SJSA1 (cell line): ENCODE measurements around the gene SNORC. TPM values are rescaled to one million over a fixed set of nuclear protein-coding genes. Genes with fewer than 3 reads are reported as not detected.
"Not testable (repeated sequence)": the region's sequence is repeated elsewhere in the genome, so short reads cannot be mapped to it uniquely, and the experiment has no call there.

Experiments
- DNase-seq, 2 experiments: peaks; one replicate each; pipeline ENCODE4 v3.0.0-alpha.2; 2015 to 2020; ENCODE audit warnings: low spot score in 2 of 2, low read depth in 1 of 2
- H3K27ac ChIP-seq: fragments of 250-450 bp; sonication (Bioruptor Pico); 2 replicates; pipeline ENCODE4 v1.5.1; 2020; ENCODE audit warnings: mild to moderate bottlenecking, moderate library complexity
- H3K27me3 ChIP-seq: fragments of 250-450 bp; sonication (Bioruptor Pico); replicated peaks from 2 replicates; pipeline ENCODE4 v1.5.1; 2020; ENCODE audit warnings: mild to moderate bottlenecking, moderate library complexity
- H3K36me3 ChIP-seq: fragments of 250-450 bp; sonication (Bioruptor Pico); 2 replicates; pipeline ENCODE4 v1.5.1; 2020; ENCODE audit warnings: mild to moderate bottlenecking
- H3K4me1 ChIP-seq: fragments of 250-450 bp; sonication (Bioruptor Pico); replicated peaks from 2 replicates; pipeline ENCODE4 v1.6.1; 2021; ENCODE audit warnings: mild to moderate bottlenecking
- H3K4me3 ChIP-seq: fragments of 250-450 bp; sonication (Bioruptor Pico); 2 replicates; pipeline ENCODE4 v1.5.1; 2020; ENCODE audit warnings: mild to moderate bottlenecking
- H3K9me3 ChIP-seq: fragments of 250-450 bp; sonication (Bioruptor Pico); replicated peaks from 2 replicates; pipeline ENCODE4 v1.5.1; 2020; ENCODE audit warnings: mild to moderate bottlenecking
- total RNA-seq: library from RNA; depleted of rRNA; stranded (reverse); fragments of >200 nt; shearing (Covaris generic); gene quantifications from 2 replicates; pipeline ENCODE4 v1.2.3, GENCODE V29; 2014; rRNA removed

SNORC gene
- 0.22 and 0.32 TPM in 2 replicates for total RNA-seq

DNA sequence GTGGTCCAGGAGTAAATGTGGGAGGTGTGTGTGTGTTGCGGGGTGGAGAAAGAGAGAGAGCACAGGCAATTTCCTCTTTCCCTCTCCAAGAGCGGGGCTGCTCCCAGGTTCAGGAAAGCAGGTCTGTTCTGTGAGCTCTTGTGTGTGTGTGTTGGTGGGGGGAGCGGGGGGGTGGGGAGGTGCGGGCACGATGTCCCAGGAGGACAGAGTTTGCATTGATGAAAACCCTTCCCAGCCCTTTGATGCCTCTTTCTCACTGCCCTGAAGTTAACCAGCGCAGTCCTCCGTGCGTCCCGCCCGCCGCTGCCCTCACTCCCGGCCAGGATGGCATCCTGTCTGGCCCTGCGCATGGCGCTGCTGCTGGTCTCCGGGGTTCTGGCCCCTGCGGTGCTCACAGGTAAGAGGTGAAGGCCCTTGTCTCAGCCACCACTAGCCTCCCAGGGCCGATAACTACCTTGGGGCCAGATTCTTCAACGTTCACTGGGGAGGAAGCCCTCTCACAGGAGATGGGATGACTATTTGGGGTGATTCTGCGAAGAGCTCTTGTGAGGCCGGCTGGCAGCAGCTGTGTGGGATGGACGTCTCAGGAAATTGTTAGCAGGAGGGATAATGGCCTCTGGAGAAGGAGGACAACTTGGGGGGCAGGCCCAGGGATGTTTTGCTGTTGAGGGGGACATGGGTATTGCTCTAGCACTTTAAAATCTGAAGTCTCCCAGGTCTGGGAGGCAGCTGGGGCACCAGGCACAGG lies at the start of gene SNORC:
SNORC (plus strand) TSS at position 247 of the 748 bp plus-strand sequence; CDS start at position 325, 78 bp downstream.
- Histone ChIP-seq H3K9me3 (no peaks in the 10 kb centered on the region), H3K27me3 (no peaks in the 10 kb centered on the region), H3K36me3 (peaks cover 5% of the 10 kb centered on the region; the same call in 1 of the 2 replicates), H3K4me1 (peaks cover 46% of the 10 kb centered on the region), H3K27ac (peak within 1 kb of the TSS; percentile 99), H3K4me3 (no peak within 1 kb of the TSS)
- DNase-seq: peak in 1 of 2 experiments; percentile 38

DNA sequence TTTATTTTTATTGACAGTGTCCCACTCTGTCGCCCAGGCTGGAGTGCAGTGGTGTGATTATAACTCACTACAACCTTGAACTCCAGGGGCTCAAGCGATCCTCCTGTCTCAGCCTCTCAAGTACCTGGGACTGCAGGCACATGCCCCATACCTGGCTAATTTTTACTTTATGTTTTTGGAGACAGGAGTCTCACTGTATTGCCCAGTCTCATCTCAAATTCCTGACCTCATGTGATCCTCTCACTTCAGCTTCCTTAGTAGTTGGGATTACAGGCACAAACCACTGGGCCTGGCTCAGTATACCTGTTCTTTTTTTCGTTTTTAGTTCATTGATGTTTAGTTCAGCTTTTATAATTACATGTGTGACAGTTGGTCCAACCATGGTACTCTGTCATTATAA lies 40.1 kb upstream of the SNORC start:
- Histone ChIP-seq H3K27me3 (no peaks in the 10 kb centered on the region), H3K9me3 (no peaks in the 10 kb centered on the region), H3K4me1 (peaks cover 2% of the 10 kb centered on the region), H3K27ac (no peak overlapping the region), H3K36me3 (peaks cover 65% of the 10 kb centered on the region), H3K4me3 (no peak overlapping the region)
- no peak for DNase-seq

DNA sequence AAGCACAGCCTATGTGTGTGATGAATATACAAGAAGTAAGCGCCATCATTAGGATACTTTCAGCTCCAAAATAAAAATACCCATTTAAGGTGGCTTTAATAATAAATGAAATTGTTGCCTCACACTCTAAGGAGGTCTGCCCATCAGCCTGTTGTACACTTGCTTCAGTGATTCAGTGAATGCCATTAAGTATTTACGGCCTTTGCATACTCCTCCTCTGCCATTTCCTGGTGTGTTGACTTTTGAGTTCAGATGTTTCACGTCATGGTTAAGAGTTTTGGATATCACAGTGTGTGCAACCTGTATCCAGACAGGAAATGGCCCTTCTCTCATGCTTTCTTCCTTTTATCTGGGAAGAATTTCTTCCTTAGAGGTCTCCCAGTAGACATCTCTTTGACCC lies 38.6 kb upstream of the SNORC start:
- Histone ChIP-seq H3K27ac (no peak overlapping the region), H3K36me3 (peaks cover 60% of the 10 kb centered on the region), H3K4me1 (peaks cover 11% of the 10 kb centered on the region), H3K4me3 (no peak overlapping the region), H3K27me3 (no peaks in the 10 kb centered on the region), H3K9me3 (no peaks in the 10 kb centered on the region)
- no peak for DNase-seq

DNA sequence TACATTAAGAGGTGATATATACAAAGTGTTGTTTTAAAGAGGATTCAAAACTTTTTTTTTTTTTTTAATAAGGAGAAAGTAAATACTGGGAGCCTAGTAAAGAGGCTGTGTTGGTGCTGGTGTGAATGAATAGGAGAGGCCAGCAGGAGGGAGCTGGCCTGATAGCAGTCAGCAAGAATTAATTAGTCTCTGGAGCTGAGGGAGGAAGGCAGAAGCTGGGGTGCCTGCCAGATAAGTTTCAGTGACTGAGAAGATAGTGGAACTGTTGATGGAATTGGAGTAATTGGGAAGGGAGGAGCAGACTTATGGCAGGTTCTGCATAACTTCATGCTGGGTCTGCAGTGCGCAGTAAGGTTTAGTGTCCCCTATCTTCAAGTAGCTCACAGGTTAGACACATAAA lies 36.2 kb upstream of the SNORC start:
- no peak for DNase-seq
- Histone ChIP-seq H3K9me3 (no peaks in the 10 kb centered on the region), H3K36me3 (peaks cover 57% of the 10 kb centered on the region), H3K27me3 (no peaks in the 10 kb centered on the region), H3K4me1 (peaks cover 15% of the 10 kb centered on the region), H3K27ac (no peak overlapping the region), H3K4me3 (no peak overlapping the region)

DNA sequence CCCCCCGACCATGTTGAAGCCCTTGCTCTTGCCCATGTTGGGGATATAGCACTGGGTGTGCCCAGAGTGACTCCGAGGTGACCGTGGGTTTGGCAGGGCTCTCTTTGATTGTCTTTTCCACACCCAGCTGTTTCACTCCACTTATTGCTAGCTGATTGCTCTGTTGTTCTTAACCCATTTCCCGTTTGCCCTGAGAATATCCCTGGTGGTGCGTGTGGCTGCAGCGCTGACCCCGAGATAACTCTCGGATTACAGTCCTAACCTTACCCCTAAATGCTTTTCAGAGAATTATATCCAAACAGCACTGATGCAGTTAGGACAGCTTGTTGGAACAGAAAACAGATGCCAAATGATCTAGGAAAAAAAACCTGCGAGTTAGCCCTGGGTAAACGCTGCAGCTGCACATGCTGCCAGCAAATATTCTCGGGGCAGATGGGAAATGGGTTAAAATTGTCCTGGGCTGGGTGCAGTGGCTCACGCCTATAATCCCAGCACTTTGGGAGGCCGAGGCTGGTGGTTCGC lies 34.3 kb upstream of the SNORC start:
- no peaks in the 10 kb centered on the region for H3K27me3 ChIP-seq
- H3K4me3 ChIP-seq: no peak overlapping the region
- peaks cover 62% of the 10 kb centered on the region for H3K36me3 ChIP-seq
- peaks cover 15% of the 10 kb centered on the region for H3K4me1 ChIP-seq
- H3K27ac ChIP-seq: no peak overlapping the region
- H3K9me3 ChIP-seq: no peaks in the 10 kb centered on the region
- no peak for DNase-seq

GRCh38 chr2:232836934-232837333 lies 33.1 kb upstream of the SNORC start:
- peaks cover 62% of the 10 kb centered on the region for H3K36me3 ChIP-seq
- H3K27me3 ChIP-seq: no peaks in the 10 kb centered on the region
- no peaks in the 10 kb centered on the region for H3K9me3 ChIP-seq
- no peak overlapping the region for H3K27ac ChIP-seq
- DNase-seq: no peak
- peaks cover 15% of the 10 kb centered on the region for H3K4me1 ChIP-seq
- no peak overlapping the region for H3K4me3 ChIP-seq

DNA sequence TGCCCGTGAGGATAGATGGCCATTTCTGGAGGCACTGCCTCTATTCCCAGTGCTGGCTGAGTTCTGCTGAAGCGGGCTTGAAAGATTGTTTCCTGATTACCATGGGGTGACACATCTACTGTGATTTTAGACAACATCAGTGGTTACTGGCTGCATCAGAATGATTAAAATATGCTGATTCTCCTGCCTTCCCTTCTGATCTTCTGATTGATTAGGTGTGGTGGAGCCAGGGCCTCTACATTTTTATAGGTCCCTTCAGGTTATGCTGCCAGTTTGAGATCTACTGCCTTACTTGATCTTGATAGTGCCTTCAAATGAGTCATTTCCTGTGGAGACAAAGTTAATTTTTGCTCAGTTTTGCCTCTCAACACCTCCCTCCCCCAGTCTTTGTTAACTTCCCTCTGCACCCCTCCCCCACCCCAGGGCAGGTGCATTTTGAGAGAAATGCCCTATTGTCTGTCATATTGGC lies 31.6 kb upstream of the SNORC start:
- peaks cover 63% of the 10 kb centered on the region for H3K36me3 ChIP-seq
- H3K27me3 ChIP-seq: no peaks in the 10 kb centered on the region
- no peak for DNase-seq
- peaks cover 15% of the 10 kb centered on the region for H3K4me1 ChIP-seq
- H3K27ac ChIP-seq: no peak overlapping the region
- H3K4me3 ChIP-seq: no peak overlapping the region
- no peaks in the 10 kb centered on the region for H3K9me3 ChIP-seq

GRCh38 chr2:232839411-232840079 lies 30.5 kb upstream of the SNORC start:
- peaks cover 63% of the 10 kb centered on the region for H3K36me3 ChIP-seq
- no peaks in the 10 kb centered on the region for H3K27me3 ChIP-seq
- peaks cover 15% of the 10 kb centered on the region for H3K4me1 ChIP-seq
- DNase-seq: no peak
- H3K4me3 ChIP-seq: no peak overlapping the region
- no peaks in the 10 kb centered on the region for H3K9me3 ChIP-seq
- H3K27ac ChIP-seq: no peak overlapping the region

DNA sequence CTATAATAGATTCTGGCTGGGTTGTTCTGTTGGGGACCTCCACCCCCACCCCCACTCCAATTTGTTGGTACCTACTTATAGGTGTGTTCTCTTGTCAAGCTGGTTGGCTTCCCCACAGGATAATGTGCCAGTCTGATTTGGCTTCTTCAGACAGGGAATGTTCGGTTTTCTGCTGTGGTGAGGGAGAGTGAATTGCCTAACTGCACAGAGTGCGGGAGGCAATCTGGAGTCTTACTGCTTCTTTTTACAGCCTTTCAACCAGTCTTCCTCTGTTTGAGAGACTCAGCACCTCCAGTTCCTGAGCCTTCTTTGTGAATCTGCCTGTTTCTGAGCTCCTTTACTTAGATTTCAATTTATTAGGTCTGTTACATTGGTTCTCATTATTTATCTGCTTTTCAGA lies 27.4 kb upstream of the SNORC start:
- peaks cover 83% of the 10 kb centered on the region for H3K36me3 ChIP-seq
- H3K27me3 ChIP-seq: no peaks in the 10 kb centered on the region
- no peak overlapping the region for H3K4me3 ChIP-seq
- no peak for DNase-seq
- peaks cover 4% of the 10 kb centered on the region for H3K4me1 ChIP-seq
- H3K27ac ChIP-seq: no peak overlapping the region
- no peaks in the 10 kb centered on the region for H3K9me3 ChIP-seq

- DNase-seq: no peak
- H3K36me3 ChIP-seq: peaks cover 94% of the 10 kb centered on the region
Measured at GRCh38 chr2:232843834-232844233, 26.2 kb upstream of the SNORC start.

GRCh38 chr2:232846055-232846454 lies 24.0 kb upstream of the SNORC start:
- Histone ChIP-seq H3K4me1 (no peaks in the 10 kb centered on the region), H3K9me3 (no peaks in the 10 kb centered on the region), H3K27ac (no peak overlapping the region), H3K4me3 (no peak overlapping the region), H3K36me3 (peaks cover 95% of the 10 kb centered on the region), H3K27me3 (no peaks in the 10 kb centered on the region)
- DNase-seq: no peak

More at GRCh38 chr2:232843834-232844233, 26.2 kb upstream of the SNORC start:
- Histone ChIP-seq H3K27me3 (no peaks in the 10 kb centered on the region), H3K27ac (no peak overlapping the region), H3K4me1 (no peaks in the 10 kb centered on the region), H3K9me3 (no peaks in the 10 kb centered on the region), H3K4me3 (no peak overlapping the region)

GRCh38 chr2:232850039-232850438 lies 20.0 kb upstream of the SNORC start:
- Histone ChIP-seq H3K9me3 (no peaks in the 10 kb centered on the region), H3K27me3 (no peaks in the 10 kb centered on the region), H3K27ac (no peak overlapping the region), H3K36me3 (peaks cover 70% of the 10 kb centered on the region), H3K4me3 (no peak overlapping the region), H3K4me1 (peaks cover 25% of the 10 kb centered on the region)
- DNase-seq: no peak

DNA sequence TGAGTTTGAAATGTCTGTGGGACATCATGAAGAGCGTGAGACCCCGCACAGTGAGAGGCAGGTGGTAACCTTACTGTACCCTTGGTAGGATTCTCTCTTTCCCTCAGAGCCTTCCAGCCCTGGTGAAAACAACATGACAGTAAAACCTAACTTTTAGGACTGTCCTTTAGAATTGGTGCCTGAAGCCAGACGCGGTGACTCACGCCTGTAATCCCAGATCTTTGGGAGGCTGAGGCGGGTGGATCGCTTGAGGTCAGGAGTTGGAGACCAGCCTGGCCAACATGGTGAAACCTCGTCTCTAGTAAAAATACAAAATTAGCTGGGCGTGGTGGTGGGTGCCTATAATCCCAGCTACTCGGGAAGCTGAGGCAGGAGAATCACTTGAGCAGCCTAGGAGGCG lies 18.0 kb upstream of the SNORC start:
- not testable (repeated sequence) for H3K4me3 ChIP-seq, H3K9me3 ChIP-seq, H3K27me3 ChIP-seq, DNase-seq, H3K27ac ChIP-seq
- Histone ChIP-seq H3K4me1 (peaks cover 43% of the 10 kb centered on the region), H3K36me3 (peaks cover 57% of the 10 kb centered on the region)

- no peak for DNase-seq
- H3K27ac ChIP-seq: no peak overlapping the region
- H3K36me3 ChIP-seq: peaks cover 57% of the 10 kb centered on the region
Measured at GRCh38 chr2:232852676-232853075, 17.4 kb upstream of the SNORC start.

More at GRCh38 chr2:232852676-232853075, 17.4 kb upstream of the SNORC start:
- Histone ChIP-seq H3K9me3 (no peaks in the 10 kb centered on the region), H3K4me1 (peaks cover 49% of the 10 kb centered on the region), H3K4me3 (no peak overlapping the region), H3K27me3 (no peaks in the 10 kb centered on the region)
